AG08396 (cell line): ENCODE measurements around the gene NRP2.

Experiments used
- DNase-seq: peaks from one replicate; pipeline ENCODE4 v3.0.0; 2012; ENCODE audit warnings: low spot score, mixed read lengths

The NRP2 gene

GRCh38 chr2:205658572-205658971 is 23.7 kb upstream of the NRP2 start:
- DNase-seq, result no peak

GRCh38 chr2:205659922-205660321 is 22.4 kb upstream of the NRP2 start:
- no peak for DNase-seq

GRCh38 chr2:205660521-205661124 is 21.7 kb upstream of the NRP2 start:
- peak; percentile 74 for DNase-seq

- no peak for DNase-seq
These were observed 21.0 kb upstream of the NRP2 start for GRCh38 chr2:205661281-205661680.

GRCh38 chr2:205662206-205662965 is 19.9 kb upstream of the NRP2 start:
- DNase-seq, result no peak

GRCh38 chr2:205665791-205666190 is 16.5 kb upstream of the NRP2 start:
- DNase-seq, result no peak

GRCh38 chr2:205670292-205670691 is 12.0 kb upstream of the NRP2 start:
- no peak for DNase-seq

GRCh38 chr2:205673312-205673711 is 9.0 kb upstream of the NRP2 start:
- no peak for DNase-seq

GRCh38 chr2:205675861-205676516 is 6.3 kb upstream of the NRP2 start:
- DNase-seq, result peak; percentile 70

- no peak for DNase-seq
These were observed 3.7 kb upstream of the NRP2 start for GRCh38 chr2:205678541-205679142.

- no peak for DNase-seq
These were observed 2.8 kb upstream of the NRP2 start for GRCh38 chr2:205679410-205680009.

GRCh38 chr2:205680067-205680466 is 2.2 kb upstream of the NRP2 start:
- DNase-seq, result peak; percentile 68

GRCh38 chr2:205680903-205681302 is 1.4 kb upstream of the NRP2 start:
- DNase-seq, result no peak

- DNase-seq, result no peak
These were observed 681 bp upstream of the NRP2 start for GRCh38 chr2:205681401-205682238.

GRCh38 chr2:205682971-205683501 is 735 bp downstream of the NRP2 start:
- DNase-seq, result no peak

GRCh38 chr2:205683502-205684367 is 1.4 kb downstream of the NRP2 start:
- DNase-seq, result peak; percentile 64

GRCh38 chr2:205684871-205685313 is 2.6 kb downstream of the NRP2 start:
- no peak for DNase-seq

- peak; percentile 82 for DNase-seq
These were observed 3.2 kb downstream of the NRP2 start for GRCh38 chr2:205685314-205686055.

- DNase-seq, result no peak
These were observed 3.9 kb downstream of the NRP2 start for GRCh38 chr2:205686056-205686782.
